Neural crest cell (in vitro differentiated cells): ENCODE data around the gene ZNF536. TPM values are rescaled to one million over a fixed set of nuclear protein-coding genes. Genes with fewer than 3 reads are reported as not detected.
A peak's percentile ranks its signal among the peaks of the same experiment; 100 is the strongest.

Source experiments
- DNase-seq: peaks from one replicate; pipeline ENCODE4 v3.0.0; 2021; ENCODE audit warnings: low read depth, mixed read lengths, low spot score
- H3K27ac Mint-ChIP-seq: one replicate; pipeline ENCODE4 v1.8.0; 2021; ENCODE audit warnings: mild to moderate bottlenecking, mixed read lengths; ENCODE audit not compliant: unreplicated experiment
- H3K27me3 Mint-ChIP-seq: 2 replicates; pipeline ENCODE4 v1.8.0; 2021; ENCODE audit warnings: low read depth, mild to moderate bottlenecking, mixed read lengths
- H3K36me3 Mint-ChIP-seq: 2 replicates; pipeline ENCODE4 v1.8.0; 2021; ENCODE audit warnings: low read depth, mild to moderate bottlenecking, mixed read lengths
- H3K4me1 Mint-ChIP-seq: 2 replicates; pipeline ENCODE4 v1.8.0; 2021; ENCODE audit warnings: mixed read lengths
- H3K4me3 Mint-ChIP-seq: one replicate; pipeline ENCODE4 v1.8.0; 2021; ENCODE audit warnings: mild to moderate bottlenecking, mixed read lengths
- H3K9me3 Mint-ChIP-seq: 2 replicates; pipeline ENCODE4 v1.8.0; 2021; ENCODE audit warnings: mixed read lengths
- total RNA-seq: library from RNA; stranded (reverse); gene quantifications from 2 replicates; pipeline ENCODE4 v1.2.1, GENCODE V29; 2021
- TF ChIP-seq, protein P1 (sequence below): fragments of 200-600 bp; sonication (generic); conservative IDR thresholded peaks from 2 replicates; pipeline ENCODE4 v1.5.0; 2021; ENCODE audit warnings: antibody characterized with exemption, mild to moderate bottlenecking

The ZNF536 gene
- total RNA-seq, 1 donor from 2014 or later = 22.0 TPM

DNA sequence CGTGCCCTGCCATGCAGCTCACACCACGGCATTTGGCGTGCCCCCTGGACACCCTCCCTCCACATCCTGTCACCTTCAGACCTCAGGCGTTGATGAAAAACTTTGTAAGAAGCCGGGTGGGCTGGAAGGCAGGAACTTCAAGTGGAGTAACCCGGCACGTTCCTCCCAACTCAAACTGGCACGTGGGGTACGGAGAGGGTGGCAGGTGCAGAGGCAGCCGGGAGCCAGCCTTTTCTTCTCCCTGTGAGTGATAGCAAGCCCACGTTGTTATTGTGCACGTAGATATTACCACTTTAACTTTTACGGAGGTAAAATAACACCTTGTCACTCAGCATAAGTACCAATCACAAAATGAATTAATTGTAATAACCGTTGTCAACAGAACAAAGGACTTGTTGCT, 198.0 kb downstream of the ZNF536 start:
- no peaks in the 10 kb centered on the region for H3K36me3 Mint-ChIP-seq
- H3K27me3 Mint-ChIP-seq = no peaks in the 10 kb centered on the region
- H3K27ac Mint-ChIP-seq = no peak overlapping the region
- H3K9me3 Mint-ChIP-seq = peaks cover 3% of the 10 kb centered on the region
- H3K4me1 Mint-ChIP-seq = peaks cover 13% of the 10 kb centered on the region
- no peak for DNase-seq
- H3K4me3 Mint-ChIP-seq = no peak overlapping the region
- TF ChIP-seq, protein P1, sequence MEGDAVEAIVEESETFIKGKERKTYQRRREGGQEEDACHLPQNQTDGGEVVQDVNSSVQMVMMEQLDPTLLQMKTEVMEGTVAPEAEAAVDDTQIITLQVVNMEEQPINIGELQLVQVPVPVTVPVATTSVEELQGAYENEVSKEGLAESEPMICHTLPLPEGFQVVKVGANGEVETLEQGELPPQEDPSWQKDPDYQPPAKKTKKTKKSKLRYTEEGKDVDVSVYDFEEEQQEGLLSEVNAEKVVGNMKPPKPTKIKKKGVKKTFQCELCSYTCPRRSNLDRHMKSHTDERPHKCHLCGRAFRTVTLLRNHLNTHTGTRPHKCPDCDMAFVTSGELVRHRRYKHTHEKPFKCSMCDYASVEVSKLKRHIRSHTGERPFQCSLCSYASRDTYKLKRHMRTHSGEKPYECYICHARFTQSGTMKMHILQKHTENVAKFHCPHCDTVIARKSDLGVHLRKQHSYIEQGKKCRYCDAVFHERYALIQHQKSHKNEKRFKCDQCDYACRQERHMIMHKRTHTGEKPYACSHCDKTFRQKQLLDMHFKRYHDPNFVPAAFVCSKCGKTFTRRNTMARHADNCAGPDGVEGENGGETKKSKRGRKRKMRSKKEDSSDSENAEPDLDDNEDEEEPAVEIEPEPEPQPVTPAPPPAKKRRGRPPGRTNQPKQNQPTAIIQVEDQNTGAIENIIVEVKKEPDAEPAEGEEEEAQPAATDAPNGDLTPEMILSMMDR = no peak

DNA sequence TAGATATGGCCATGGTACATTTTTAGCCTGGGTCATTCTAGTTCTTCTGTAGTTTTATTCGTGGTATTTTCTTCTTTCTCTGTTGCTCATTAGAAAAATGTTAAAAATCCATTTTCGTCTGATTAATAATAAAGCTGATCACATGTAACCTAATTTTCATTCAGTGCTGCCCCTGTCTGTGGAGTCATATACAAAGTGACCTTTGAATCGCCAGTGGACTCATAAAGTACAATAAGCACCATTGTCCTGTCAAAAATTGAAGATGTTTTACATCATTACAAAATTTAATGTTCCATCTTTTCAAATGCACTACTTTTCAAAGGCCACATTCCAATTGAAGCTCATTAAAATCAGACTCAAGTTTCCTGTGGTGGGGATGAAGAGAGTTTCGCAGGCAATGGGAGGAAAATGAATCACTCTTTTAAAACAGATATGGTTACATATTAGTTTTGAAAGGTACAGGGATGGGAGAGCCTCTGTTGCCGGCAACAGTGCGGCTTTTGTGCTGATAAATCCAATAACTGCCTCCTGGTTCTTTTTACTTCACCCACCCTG, 205.4 kb downstream of the ZNF536 start:
- no peak for DNase-seq
- TF ChIP-seq, protein P1 = no peak
- Mint-ChIP-seq H3K27me3 (no peaks in the 10 kb centered on the region), H3K4me1 (peaks cover 18% of the 10 kb centered on the region), H3K27ac (peak overlapping the region; percentile 14), H3K9me3 (peaks cover 3% of the 10 kb centered on the region), H3K4me3 (no peak overlapping the region), H3K36me3 (no peaks in the 10 kb centered on the region)

DNA sequence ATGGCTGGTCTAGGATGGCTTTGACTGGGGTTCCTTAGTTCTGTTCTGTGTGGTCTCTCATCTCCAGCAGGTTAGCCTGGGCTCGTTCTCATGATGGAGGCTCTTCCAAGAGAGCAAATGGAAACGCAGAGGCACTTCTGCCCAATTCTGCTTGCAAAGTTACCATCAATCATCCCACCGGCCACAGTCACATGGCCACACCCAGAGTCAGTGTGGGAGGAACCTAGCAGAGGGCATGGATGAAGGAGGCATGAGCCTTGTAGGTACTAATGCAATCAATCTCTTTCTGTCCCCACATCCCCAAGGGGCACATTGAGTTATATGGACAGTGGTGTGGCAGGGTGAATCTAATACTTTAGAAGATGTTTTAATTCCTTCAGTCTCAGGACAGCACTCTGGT, 207.2 kb downstream of the ZNF536 start:
- Mint-ChIP-seq H3K4me1 (peaks cover 18% of the 10 kb centered on the region), H3K27ac (no peak overlapping the region), H3K9me3 (no peaks in the 10 kb centered on the region), H3K4me3 (no peak overlapping the region), H3K27me3 (no peaks in the 10 kb centered on the region), H3K36me3 (no peaks in the 10 kb centered on the region)
- TF ChIP-seq, protein P1 = no peak
- DNase-seq = no peak

DNA sequence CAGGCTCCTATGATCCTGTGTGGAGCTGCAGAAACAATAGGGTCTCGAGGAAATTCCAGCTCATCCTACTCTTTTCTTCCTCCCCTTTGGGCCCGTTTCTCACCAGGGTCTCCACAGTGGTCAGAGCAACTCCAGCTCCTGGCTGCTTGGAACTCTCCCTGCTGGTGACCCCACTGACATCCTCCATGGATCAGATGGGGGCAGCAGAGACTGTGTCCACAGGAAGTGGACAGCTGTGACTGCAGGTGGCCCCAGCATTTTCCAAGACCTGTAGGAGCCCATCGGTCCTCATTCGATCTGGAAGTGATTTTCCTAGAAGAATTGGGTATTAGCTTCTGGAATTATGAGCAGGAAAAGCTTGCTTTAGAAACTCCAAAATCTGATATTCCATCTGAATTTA, 208.5 kb downstream of the ZNF536 start:
- TF ChIP-seq, protein P1 = no peak
- no peaks in the 10 kb centered on the region for H3K9me3 Mint-ChIP-seq
- no peak overlapping the region for H3K27ac Mint-ChIP-seq
- peaks cover 2% of the 10 kb centered on the region for H3K36me3 Mint-ChIP-seq
- no peak for DNase-seq
- no peaks in the 10 kb centered on the region for H3K27me3 Mint-ChIP-seq
- peaks cover 18% of the 10 kb centered on the region for H3K4me1 Mint-ChIP-seq
- no peak overlapping the region for H3K4me3 Mint-ChIP-seq

DNA sequence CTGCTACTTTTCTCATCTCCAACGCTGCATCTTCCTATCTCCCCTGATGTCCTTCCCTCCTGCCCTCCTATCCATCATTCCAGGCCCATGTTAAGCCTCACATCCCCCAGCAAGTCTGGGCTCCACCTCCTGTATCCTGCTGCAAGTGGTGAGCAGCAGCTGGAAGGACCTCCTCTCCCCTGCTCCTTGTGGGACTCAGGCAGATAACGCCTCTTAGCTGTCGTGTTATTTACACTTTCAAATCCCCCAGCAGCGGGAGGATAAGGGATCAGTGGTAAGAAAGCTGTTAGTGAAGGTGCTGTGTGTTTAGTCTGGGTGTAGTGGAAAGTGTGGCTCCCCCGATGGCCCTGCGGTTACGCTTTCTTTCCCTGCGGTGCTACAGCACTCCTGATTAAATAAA, 211.9 kb downstream of the ZNF536 start:
- no peaks in the 10 kb centered on the region for H3K9me3 Mint-ChIP-seq
- TF ChIP-seq, protein P1 = no peak
- DNase-seq = no peak
- no peak overlapping the region for H3K4me3 Mint-ChIP-seq
- H3K27me3 Mint-ChIP-seq = no peaks in the 10 kb centered on the region
- no peak overlapping the region for H3K27ac Mint-ChIP-seq
- peaks cover 7% of the 10 kb centered on the region for H3K36me3 Mint-ChIP-seq
- no peaks in the 10 kb centered on the region for H3K4me1 Mint-ChIP-seq

DNA sequence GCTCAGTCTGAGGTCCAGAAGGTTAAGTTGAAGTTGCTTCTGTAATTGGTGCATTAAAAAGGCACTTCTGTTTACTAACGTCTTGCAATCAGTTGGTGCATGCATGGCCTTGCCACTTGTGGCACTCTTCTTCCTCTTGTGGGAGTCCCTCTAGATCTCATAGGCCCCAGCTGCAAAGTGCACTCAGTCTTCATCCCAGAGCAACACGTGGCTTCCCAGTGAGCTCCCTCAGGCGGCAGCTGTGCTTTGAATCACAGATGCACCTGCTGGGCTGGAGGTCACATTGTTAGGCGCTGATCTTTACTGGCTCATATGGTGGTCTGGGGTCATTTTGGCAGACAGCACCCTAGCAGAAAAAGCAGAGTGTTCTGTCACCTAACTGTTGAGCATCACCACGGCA, 215.7 kb downstream of the ZNF536 start:
- TF ChIP-seq, protein P1 = no peak
- Mint-ChIP-seq H3K27ac (no peak overlapping the region), H3K4me3 (no peak overlapping the region), H3K27me3 (no peaks in the 10 kb centered on the region), H3K36me3 (peaks cover 17% of the 10 kb centered on the region), H3K9me3 (peaks cover 2% of the 10 kb centered on the region), H3K4me1 (peaks cover 8% of the 10 kb centered on the region)
- DNase-seq = no peak
